WTC11 (cell line): ENCODE data around the gene SYMPK. TPM values are rescaled to one million over a fixed set of nuclear protein-coding genes. Genes with fewer than 3 reads are reported as not detected.
A peak's percentile ranks its signal among the peaks of the same experiment; 100 is the strongest.

ENCODE experiments used
- AFF4 ChIP-seq: sonication (generic); formaldehyde crosslinking; IDR thresholded peaks from 2 replicates; pipeline ENCODE4 v1.8.1; 2023; ENCODE audit warnings: mild to moderate bottlenecking, missing genetic modification reagents, borderline replicate concordance
- ATF3 ChIP-seq: sonication (generic); formaldehyde crosslinking; conservative IDR thresholded peaks from 2 replicates; pipeline ENCODE4 v1.8.1; 2022; ENCODE audit warnings: mild to moderate bottlenecking, missing genetic modification reagents
- ATF6 ChIP-seq: sonication (generic); formaldehyde crosslinking; IDR thresholded peaks from 2 replicates; pipeline ENCODE4 v1.8.1; 2023; ENCODE audit warnings: mild to moderate bottlenecking, missing genetic modification reagents
- CBFB ChIP-seq: sonication (generic); formaldehyde crosslinking; IDR thresholded peaks from 2 replicates; pipeline ENCODE4 v1.8.1; 2022; ENCODE audit warnings: mild to moderate bottlenecking, low read depth, missing genetic modification reagents
- CREM ChIP-seq: sonication (generic); formaldehyde crosslinking; IDR thresholded peaks from 2 replicates; pipeline ENCODE4 v1.8.1; 2022; ENCODE audit warnings: mild to moderate bottlenecking, missing genetic modification reagents, moderate library complexity
- FOXK1 ChIP-seq: sonication (generic); formaldehyde crosslinking; IDR thresholded peaks from 2 replicates; pipeline ENCODE4 v1.8.0; 2022; ENCODE audit warnings: mild to moderate bottlenecking, moderate library complexity, missing genetic modification reagents
- GABPB1 ChIP-seq: sonication (generic); formaldehyde crosslinking; IDR thresholded peaks from 2 replicates; pipeline ENCODE4 v1.8.1; 2023; ENCODE audit warnings: mild to moderate bottlenecking, missing genetic modification reagents
- HMGA2 ChIP-seq: fragments of 250-450 bp; sonication (Bioruptor Pico); IDR thresholded peaks from 2 replicates; pipeline ENCODE4 v1.4.0; 2021; ENCODE audit warnings: mild to moderate bottlenecking, moderate library complexity
- IRF1 ChIP-seq: sonication (generic); formaldehyde crosslinking; IDR thresholded peaks from 2 replicates; pipeline ENCODE4 v1.8.0; 2023; ENCODE audit warnings: missing genetic modification reagents
- IRF2 ChIP-seq: sonication (generic); formaldehyde crosslinking; IDR thresholded peaks from 2 replicates; pipeline ENCODE4 v1.8.0; 2022; ENCODE audit warnings: low read depth, missing genetic modification reagents, borderline replicate concordance
- JUN ChIP-seq: sonication (generic); formaldehyde crosslinking; IDR thresholded peaks from 2 replicates; pipeline ENCODE4 v1.8.0; 2023; ENCODE audit warnings: mild to moderate bottlenecking, missing genetic modification reagents
- MXD4 ChIP-seq: fragments of 250-450 bp; sonication (Bioruptor Pico); IDR thresholded peaks from 2 replicates; pipeline ENCODE4 v1.8.0; 2021; ENCODE audit warnings: mild to moderate bottlenecking, moderate library complexity, borderline replicate concordance
- NFYB ChIP-seq: sonication (generic); formaldehyde crosslinking; conservative IDR thresholded peaks from 2 replicates; pipeline ENCODE4 v1.8.0; 2022; ENCODE audit warnings: low read depth, missing genetic modification reagents
- NR1H2 ChIP-seq: sonication (generic); formaldehyde crosslinking; IDR thresholded peaks from 2 replicates; pipeline ENCODE4 v1.9.0; 2021; ENCODE audit warnings: mild to moderate bottlenecking, moderate library complexity, missing genetic modification reagents
- PRDM15 ChIP-seq: sonication (generic); formaldehyde crosslinking; IDR thresholded peaks from 2 replicates; pipeline ENCODE4 v1.8.0; 2022; ENCODE audit warnings: missing genetic modification reagents
- RELA ChIP-seq: sonication (generic); formaldehyde crosslinking; IDR thresholded peaks from 2 replicates; pipeline ENCODE4 v1.8.1; 2022; ENCODE audit warnings: missing genetic modification reagents, mild to moderate bottlenecking, borderline replicate concordance
- STAT6 ChIP-seq: sonication (generic); formaldehyde crosslinking; conservative IDR thresholded peaks from 2 replicates; pipeline ENCODE4 v1.8.1; 2023; ENCODE audit warnings: mild to moderate bottlenecking, low read depth, missing genetic modification reagents, moderate library complexity
- USF2 ChIP-seq: sonication (generic); formaldehyde crosslinking; IDR thresholded peaks from 2 replicates; pipeline ENCODE4 v1.8.1; 2023; ENCODE audit warnings: mild to moderate bottlenecking, missing genetic modification reagents, moderate library complexity
- ZNF232 ChIP-seq: sonication (generic); formaldehyde crosslinking; IDR thresholded peaks from 2 replicates; pipeline ENCODE4 v1.8.0; 2022; ENCODE audit warnings: mild to moderate bottlenecking, missing genetic modification reagents
- ZNF396 ChIP-seq: fragments of 250-450 bp; sonication (Bioruptor Pico); IDR thresholded peaks from 2 replicates; pipeline ENCODE4 v1.8.0; 2021; ENCODE audit warnings: mild to moderate bottlenecking, moderate library complexity, borderline replicate concordance
- ZNF416 ChIP-seq: fragments of 250-450 bp; sonication (Bioruptor Pico); IDR thresholded peaks from 2 replicates; pipeline ENCODE4 v1.9.0; 2021; ENCODE audit warnings: mild to moderate bottlenecking, inconsistent platforms
- ZNF671 ChIP-seq: fragments of 250-450 bp; sonication (Bioruptor Pico); IDR thresholded peaks from 2 replicates; pipeline ENCODE4 v1.8.0; 2021; ENCODE audit warnings: mild to moderate bottlenecking
- total RNA-seq: library from RNA; stranded (reverse); gene quantifications from 3 replicates; pipeline ENCODE4 v1.2.3, GENCODE V29; 2021

SYMPK gene
- total RNA-seq, 1 experiment from 2014 or later, result 106 TPM

GRCh38 chr19:45863840-45864628 is 1.1 kb upstream of the SYMPK start, which contains the start of gene FOXA3 (continued):
- no peak for TF ChIP-seq HMGA2
- 0 out of 2 replicates have a peak, but pooled peaks have one; percentile 39 for TF ChIP-seq ZNF671 (CRISPR knock-in tag)
- no peak for TF ChIP-seq STAT6 (CRISPR knock-in tag)
- TF ChIP-seq NFYB, result no peak
- TF ChIP-seq IRF1 (CRISPR knock-in tag), result no peak
- TF ChIP-seq NR1H2, result no peak
- no peak for TF ChIP-seq ZNF396 (CRISPR knock-in tag)
- no peak for TF ChIP-seq ZNF232 (CRISPR knock-in tag)
- TF ChIP-seq MXD4 (CRISPR knock-in tag), result no peak
- no peak for TF ChIP-seq CBFB (CRISPR knock-in tag)
- no peak for TF ChIP-seq FOXK1 (CRISPR knock-in tag)
- TF ChIP-seq JUN (CRISPR knock-in tag), result no peak
- TF ChIP-seq ATF6 (CRISPR knock-in tag), result no peak
- TF ChIP-seq PRDM15 (CRISPR knock-in tag), result no peak
- TF ChIP-seq RELA (CRISPR knock-in tag), result 0 out of 2 replicates have a peak, but pooled peaks have one; percentile 18
- TF ChIP-seq ATF3 (CRISPR knock-in tag), result no peak
- TF ChIP-seq IRF2, result no peak
- TF ChIP-seq USF2, result no peak
- no peak; the same call in 1 of the 2 replicates for TF ChIP-seq GABPB1 (CRISPR knock-in tag)
- TF ChIP-seq CREM (CRISPR knock-in tag), result no peak
- no peak for TF ChIP-seq ZNF416 (CRISPR knock-in tag)
- no peak for TF ChIP-seq AFF4 (CRISPR knock-in tag)
- TF ChIP-seq, all 79 proteins: peak for 13
